ENCODE results near the gene ARL14. TPM values are rescaled to one million over a fixed set of nuclear protein-coding genes. Genes with fewer than 3 reads are reported as not detected.

The ARL14 gene
- total RNA-seq, 1 donor: not detected

GRCh38 chr3:160637086-160637485 lies 39.9 kb upstream of the ARL14 start:
- Histone ChIP-seq H2AFZ (ENCODE audit: low read length) (no peak overlapping the region), H3K79me2 (ENCODE audit: insufficient read depth, low read length) (no peaks in the 10 kb centered on the region), H3K9me3 (ENCODE audit: low read depth, low read length) (no peaks in the 10 kb centered on the region), H3K4me3 (ENCODE audit: insufficient read depth, low read length) (no peak overlapping the region), H3K4me1 (ENCODE audit: insufficient read depth, low read length) (peaks cover 4% of the 10 kb centered on the region), H3K27ac (ENCODE audit: low read depth, low read length) (no peak overlapping the region), H3K27me3 (ENCODE audit: insufficient read depth, low read length) (no peaks in the 10 kb centered on the region), H4K20me1 (ENCODE audit: insufficient read depth, low read length) (no peaks in the 10 kb centered on the region), H3K4me2 (ENCODE audit: insufficient read depth, low read length) (no peak overlapping the region), H3K36me3 (ENCODE audit: insufficient read depth, low read length) (no peaks in the 10 kb centered on the region)
- no peak for TF ChIP-seq CTCF (IDR thresholded peaks at IDR 0.05; ENCODE audit: extremely low read depth, low read depth, low read length)
- DNase-seq (ENCODE audit: insufficient read length, low spot score, missing footprints): no peak

- H3K27me3 ChIP-seq (ENCODE audit: insufficient read depth, low read length): no peaks in the 10 kb centered on the region
- no peak overlapping the region for H3K4me3 ChIP-seq (ENCODE audit: insufficient read depth, low read length)
- no peak for TF ChIP-seq CTCF (IDR thresholded peaks at IDR 0.05; ENCODE audit: extremely low read depth, low read depth, low read length)
- no peak overlapping the region for H2AFZ ChIP-seq (ENCODE audit: low read length)
- no peaks in the 10 kb centered on the region for H4K20me1 ChIP-seq (ENCODE audit: insufficient read depth, low read length)
- no peak overlapping the region for H3K4me2 ChIP-seq (ENCODE audit: insufficient read depth, low read length)
- H3K4me1 ChIP-seq (ENCODE audit: insufficient read depth, low read length): peaks cover 6% of the 10 kb centered on the region
- H3K9me3 ChIP-seq (ENCODE audit: low read depth, low read length): no peaks in the 10 kb centered on the region
- no peak overlapping the region for H3K27ac ChIP-seq (ENCODE audit: low read depth, low read length)
- H3K36me3 ChIP-seq (ENCODE audit: insufficient read depth, low read length): no peaks in the 10 kb centered on the region
- no peak for DNase-seq (ENCODE audit: insufficient read length, low spot score, missing footprints)
- no peaks in the 10 kb centered on the region for H3K79me2 ChIP-seq (ENCODE audit: insufficient read depth, low read length)
Observed at GRCh38 chr3:160638184-160638583, 38.8 kb upstream of the ARL14 start.

- Histone ChIP-seq H3K36me3 (ENCODE audit: insufficient read depth, low read length) (no peaks in the 10 kb centered on the region), H3K4me3 (ENCODE audit: insufficient read depth, low read length) (no peak overlapping the region), H3K4me2 (ENCODE audit: insufficient read depth, low read length) (peak overlapping the region; percentile 33), H3K79me2 (ENCODE audit: insufficient read depth, low read length) (no peaks in the 10 kb centered on the region), H4K20me1 (ENCODE audit: insufficient read depth, low read length) (no peaks in the 10 kb centered on the region), H2AFZ (ENCODE audit: low read length) (peak overlapping the region; percentile 50), H3K27ac (ENCODE audit: low read depth, low read length) (no peak overlapping the region), H3K27me3 (ENCODE audit: insufficient read depth, low read length) (no peaks in the 10 kb centered on the region), H3K4me1 (ENCODE audit: insufficient read depth, low read length) (peaks cover 6% of the 10 kb centered on the region), H3K9me3 (ENCODE audit: low read depth, low read length) (no peaks in the 10 kb centered on the region)
- no peak for TF ChIP-seq CTCF (IDR thresholded peaks at IDR 0.05; ENCODE audit: extremely low read depth, low read depth, low read length)
- no peak for DNase-seq (ENCODE audit: insufficient read length, low spot score, missing footprints)
Observed at GRCh38 chr3:160641665-160642309, 35.2 kb upstream of the ARL14 start.

- no peak for TF ChIP-seq CTCF (IDR thresholded peaks at IDR 0.05; ENCODE audit: extremely low read depth, low read depth, low read length)
- Histone ChIP-seq H2AFZ (ENCODE audit: low read length) (peak overlapping the region; percentile 9), H3K27me3 (ENCODE audit: insufficient read depth, low read length) (no peaks in the 10 kb centered on the region), H3K4me1 (ENCODE audit: insufficient read depth, low read length) (peaks cover 6% of the 10 kb centered on the region), H3K79me2 (ENCODE audit: insufficient read depth, low read length) (no peaks in the 10 kb centered on the region), H3K27ac (ENCODE audit: low read depth, low read length) (no peak overlapping the region), H3K9me3 (ENCODE audit: low read depth, low read length) (no peaks in the 10 kb centered on the region), H3K4me2 (ENCODE audit: insufficient read depth, low read length) (no peak overlapping the region), H3K36me3 (ENCODE audit: insufficient read depth, low read length) (no peaks in the 10 kb centered on the region), H3K4me3 (ENCODE audit: insufficient read depth, low read length) (no peak overlapping the region), H4K20me1 (ENCODE audit: insufficient read depth, low read length) (no peaks in the 10 kb centered on the region)
- DNase-seq (ENCODE audit: insufficient read length, low spot score, missing footprints): no peak
Observed at GRCh38 chr3:160643994-160644393, 33.0 kb upstream of the ARL14 start.

All from osteoblast (primary cell).